ENCODE results near the gene COL20A1. TPM values are rescaled to one million over a fixed set of nuclear protein-coding genes. Genes with fewer than 3 reads are reported as not detected.

The COL20A1 gene
- total and polyA plus RNA-seq, 2 donors from 2014 or later: 0.58 TPM; not detected in 1

GRCh38 chr20:63314566-63315239 lies 21.7 kb downstream of the COL20A1 start:
- no peak overlapping the region for H3K4me3 ChIP-seq (ENCODE audit: low read length in 3 of 3)
- H3K9me3 ChIP-seq (ENCODE audit: control insufficient read depth in 2 of 3, insufficient read depth in 1 of 3, low read length in 3 of 3): no peaks in the 10 kb centered on the region
- DNase-seq: peak in 2 of 5 donors; percentile 37 to 58
- H3K36me3 ChIP-seq (ENCODE audit: control insufficient read depth in 2 of 3, insufficient read depth in 3 of 3, low read length in 3 of 3): no peaks in the 10 kb centered on the region
- H3K27me3 ChIP-seq (ENCODE audit: control insufficient read depth, insufficient read depth, low read length): no peaks in the 10 kb centered on the region
- H3K4me1 ChIP-seq (ENCODE audit: control insufficient read depth in 2 of 3, insufficient read depth in 2 of 3, low read depth in 1 of 3, low read length in 3 of 3): no peaks in the 10 kb centered on the region
- H3K9ac ChIP-seq (ENCODE audit: low read length in 3 of 3): no peak overlapping the region
- no peak overlapping the region for H3K27ac ChIP-seq (ENCODE audit: low read depth in 2 of 2, low read length in 2 of 2)
- no peak for FAIRE-seq
- TF ChIP-seq CTCF (IDR thresholded peaks at IDR 0.05; ENCODE audit: borderline replicate concordance, extremely low read depth, insufficient read depth): no peak
- intact Hi-C loops (cut with DNase I): no loop called here

- Histone ChIP-seq H3K4me1 (ENCODE audit: control insufficient read depth in 2 of 3, insufficient read depth in 2 of 3, low read depth in 1 of 3, low read length in 3 of 3) (no peaks in the 10 kb centered on the region), H3K9me3 (ENCODE audit: control insufficient read depth in 2 of 3, insufficient read depth in 1 of 3, low read length in 3 of 3) (no peaks in the 10 kb centered on the region), H3K4me3 (ENCODE audit: low read length in 3 of 3) (no peak overlapping the region), H3K27me3 (ENCODE audit: control insufficient read depth, insufficient read depth, low read length) (no peaks in the 10 kb centered on the region), H3K9ac (ENCODE audit: low read length in 3 of 3) (no peak overlapping the region), H3K36me3 (ENCODE audit: control insufficient read depth in 2 of 3, insufficient read depth in 3 of 3, low read length in 3 of 3) (no peaks in the 10 kb centered on the region), H3K27ac (ENCODE audit: low read depth in 2 of 2, low read length in 2 of 2) (no peak overlapping the region)
- intact Hi-C loops (cut with DNase I): no loop called here
- DNase-seq (peak in 2 of 5 donors; percentile 56 to 65), FAIRE-seq (no peak)
- TF ChIP-seq CTCF (IDR thresholded peaks at IDR 0.05; ENCODE audit: borderline replicate concordance, extremely low read depth, insufficient read depth): no peak
Observed at GRCh38 chr20:63315240-63315689, 22.3 kb downstream of the COL20A1 start.

- H3K4me1 ChIP-seq (ENCODE audit: control insufficient read depth in 2 of 3, insufficient read depth in 2 of 3, low read depth in 1 of 3, low read length in 3 of 3): no peaks in the 10 kb centered on the region
- DNase-seq: peak in 2 of 5 donors; percentile 49 to 52
- H3K9ac ChIP-seq (ENCODE audit: low read length in 3 of 3): no peak overlapping the region
- H3K4me3 ChIP-seq (ENCODE audit: low read length in 3 of 3): no peak overlapping the region
- no peaks in the 10 kb centered on the region for H3K36me3 ChIP-seq (ENCODE audit: control insufficient read depth in 2 of 3, insufficient read depth in 3 of 3, low read length in 3 of 3)
- intact Hi-C loops (cut with DNase I): no loop called here
- H3K9me3 ChIP-seq (ENCODE audit: control insufficient read depth in 2 of 3, insufficient read depth in 1 of 3, low read length in 3 of 3): no peaks in the 10 kb centered on the region
- TF ChIP-seq CTCF (IDR thresholded peaks at IDR 0.05; ENCODE audit: borderline replicate concordance, extremely low read depth, insufficient read depth): no peak
- H3K27me3 ChIP-seq (ENCODE audit: control insufficient read depth, insufficient read depth, low read length): no peaks in the 10 kb centered on the region
- FAIRE-seq: no peak
- no peak overlapping the region for H3K27ac ChIP-seq (ENCODE audit: low read depth in 2 of 2, low read length in 2 of 2)
Observed at GRCh38 chr20:63315731-63316491, 22.9 kb downstream of the COL20A1 start.
